Measurements from ENCODE around the gene FSD2. TPM values are rescaled to one million over a fixed set of nuclear protein-coding genes. Genes with fewer than 3 reads are reported as not detected.

FSD2 gene
- total RNA-seq, 1 donor from 2014 or later = not detected

DNA sequence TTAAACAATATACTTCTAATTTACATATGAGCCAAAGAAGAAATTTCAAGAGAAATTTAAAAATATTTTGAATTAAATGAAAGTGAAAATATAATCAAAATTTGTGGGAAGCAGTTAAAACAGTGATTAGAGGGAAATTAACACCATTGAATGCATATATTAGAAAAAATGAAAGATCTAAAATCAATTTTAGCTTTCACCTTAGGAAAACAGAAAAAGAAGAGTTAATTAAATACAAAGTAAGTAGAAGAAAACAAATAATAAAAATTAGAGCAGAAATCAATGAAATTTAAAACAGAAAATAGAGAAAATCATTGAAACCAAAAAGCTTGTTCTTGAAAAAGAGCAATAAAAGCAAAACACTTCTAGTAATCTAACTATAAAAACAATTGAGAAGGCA lies 57.6 kb downstream of the FSD2 start:
- TF ChIP-seq POLR2AphosphoS5 (IDR thresholded peaks at IDR 0.05; ENCODE audit: insufficient read depth in 1 of 2, low read depth in 1 of 2) = no peak
- no peak for TF ChIP-seq POLR2A (IDR thresholded peaks at IDR 0.05)
- TF ChIP-seq, protein P1, sequence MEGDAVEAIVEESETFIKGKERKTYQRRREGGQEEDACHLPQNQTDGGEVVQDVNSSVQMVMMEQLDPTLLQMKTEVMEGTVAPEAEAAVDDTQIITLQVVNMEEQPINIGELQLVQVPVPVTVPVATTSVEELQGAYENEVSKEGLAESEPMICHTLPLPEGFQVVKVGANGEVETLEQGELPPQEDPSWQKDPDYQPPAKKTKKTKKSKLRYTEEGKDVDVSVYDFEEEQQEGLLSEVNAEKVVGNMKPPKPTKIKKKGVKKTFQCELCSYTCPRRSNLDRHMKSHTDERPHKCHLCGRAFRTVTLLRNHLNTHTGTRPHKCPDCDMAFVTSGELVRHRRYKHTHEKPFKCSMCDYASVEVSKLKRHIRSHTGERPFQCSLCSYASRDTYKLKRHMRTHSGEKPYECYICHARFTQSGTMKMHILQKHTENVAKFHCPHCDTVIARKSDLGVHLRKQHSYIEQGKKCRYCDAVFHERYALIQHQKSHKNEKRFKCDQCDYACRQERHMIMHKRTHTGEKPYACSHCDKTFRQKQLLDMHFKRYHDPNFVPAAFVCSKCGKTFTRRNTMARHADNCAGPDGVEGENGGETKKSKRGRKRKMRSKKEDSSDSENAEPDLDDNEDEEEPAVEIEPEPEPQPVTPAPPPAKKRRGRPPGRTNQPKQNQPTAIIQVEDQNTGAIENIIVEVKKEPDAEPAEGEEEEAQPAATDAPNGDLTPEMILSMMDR (IDR thresholded peaks at IDR 0.05) = no peak
- no peak overlapping the region for H3K4me3 ChIP-seq
- DNase-seq (ENCODE audit: extremely low spot score in 2 of 2) = no peak

DNA sequence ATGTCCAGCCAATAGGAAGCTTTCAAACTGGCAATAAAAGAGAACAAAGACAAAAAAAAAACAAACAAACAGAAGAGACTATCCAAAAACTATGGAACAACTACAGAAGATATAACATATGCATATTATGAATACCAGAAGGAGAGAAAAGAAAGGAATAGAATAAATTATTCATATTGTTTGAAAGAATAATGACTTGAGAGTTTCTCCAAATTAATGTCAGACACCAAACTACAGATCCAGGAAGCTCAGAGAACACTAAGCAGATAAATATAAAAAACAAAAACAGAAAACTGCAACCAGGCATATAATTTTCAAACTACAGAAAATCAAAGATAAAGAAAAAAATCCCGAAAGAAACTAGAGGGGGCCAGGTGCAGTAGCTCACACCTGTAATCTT lies 62.1 kb downstream of the FSD2 start:
- intact Hi-C loops (cut with DNase I) = no loop called here
- no peaks in the 10 kb centered on the region for H3K27me3 ChIP-seq
- H3K36me3 ChIP-seq = no peaks in the 10 kb centered on the region
- H3K4me1 ChIP-seq = no peaks in the 10 kb centered on the region
- no peak for TF ChIP-seq POLR2A (IDR thresholded peaks at IDR 0.05)
- TF ChIP-seq, protein P1 (IDR thresholded peaks at IDR 0.05) = no peak
- no peak for TF ChIP-seq POLR2AphosphoS5 (IDR thresholded peaks at IDR 0.05; ENCODE audit: insufficient read depth in 1 of 2, low read depth in 1 of 2)
- H3K9me3 ChIP-seq = no peaks in the 10 kb centered on the region
- no peak overlapping the region for H3K4me3 ChIP-seq
- no peak overlapping the region for H3K27ac ChIP-seq
- DNase-seq (ENCODE audit: extremely low spot score in 2 of 2) = no peak

More for the DNA sequence above, 57.6 kb downstream of the FSD2 start:
- H3K27ac ChIP-seq = no peak overlapping the region
- intact Hi-C loops (cut with DNase I) = no loop called here
- no peaks in the 10 kb centered on the region for H3K27me3 ChIP-seq
- peaks cover 0 to 13% of the 10 kb centered on the region in 2 donors for H3K36me3 ChIP-seq
- H3K9me3 ChIP-seq = no peaks in the 10 kb centered on the region
- H3K4me1 ChIP-seq = peaks cover 36% of the 10 kb centered on the region

DNA sequence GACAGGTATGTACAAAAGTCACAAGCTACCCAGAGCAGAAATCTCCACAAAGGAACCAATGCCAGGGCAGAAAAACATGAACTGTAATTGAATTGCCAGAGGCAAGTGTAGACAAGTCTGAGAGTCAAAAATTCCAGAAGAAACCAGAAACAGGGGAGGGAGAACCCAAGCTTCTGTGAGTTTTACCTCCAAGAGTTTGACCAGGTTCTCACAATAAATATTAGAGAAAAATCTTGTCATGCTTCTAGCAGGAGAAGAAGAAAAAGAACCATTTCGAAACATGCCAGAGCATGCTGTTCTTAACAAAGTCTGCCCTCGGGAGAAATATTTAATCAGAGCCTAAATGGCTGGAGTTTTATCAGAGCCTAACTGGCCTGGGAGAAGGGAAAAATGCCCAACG lies 63.7 kb downstream of the FSD2 start:
- Histone ChIP-seq H3K36me3 (no peaks in the 10 kb centered on the region), H3K4me1 (no peaks in the 10 kb centered on the region), H3K27ac (no peak overlapping the region), H3K9me3 (no peaks in the 10 kb centered on the region), H3K27me3 (no peaks in the 10 kb centered on the region), H3K4me3 (no peak overlapping the region)
- DNase-seq (ENCODE audit: extremely low spot score in 2 of 2) = no peak
- intact Hi-C loops (cut with DNase I) = no loop called here
- TF ChIP-seq POLR2A (IDR thresholded peaks at IDR 0.05) (no peak), POLR2AphosphoS5 (IDR thresholded peaks at IDR 0.05; ENCODE audit: insufficient read depth in 1 of 2, low read depth in 1 of 2) (no peak)
- TF ChIP-seq, protein P1 (IDR thresholded peaks at IDR 0.05) = no peak

DNA sequence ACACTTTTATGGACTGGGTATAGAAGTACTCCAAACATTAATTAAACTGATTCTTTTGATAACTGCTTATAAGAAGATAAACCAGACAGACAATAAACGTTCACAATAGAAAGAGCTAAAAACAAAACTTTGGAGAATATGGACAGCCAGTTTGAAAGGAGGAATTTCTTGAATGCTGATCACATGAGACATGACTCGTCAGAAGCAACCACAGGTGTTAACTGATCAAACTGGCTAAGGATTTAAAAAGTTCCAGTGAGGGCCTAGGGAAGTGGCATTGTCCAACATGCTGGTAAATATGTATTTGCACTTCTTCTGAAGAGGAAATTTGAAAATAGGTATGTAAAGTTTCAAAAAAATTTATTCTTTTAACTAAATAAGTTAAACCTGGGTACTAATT lies 66.8 kb downstream of the FSD2 start:
- no peaks in the 10 kb centered on the region for H3K9me3 ChIP-seq
- intact Hi-C loops (cut with DNase I) = no loop called here
- no peaks in the 10 kb centered on the region for H3K4me1 ChIP-seq
- no peak overlapping the region for H3K27ac ChIP-seq
- no peaks in the 10 kb centered on the region for H3K27me3 ChIP-seq
- no peak overlapping the region for H3K4me3 ChIP-seq
- TF ChIP-seq POLR2AphosphoS5 (IDR thresholded peaks at IDR 0.05; ENCODE audit: insufficient read depth in 1 of 2, low read depth in 1 of 2) = no peak
- no peak for DNase-seq (ENCODE audit: extremely low spot score in 2 of 2)
- H3K36me3 ChIP-seq = no peaks in the 10 kb centered on the region

DNA sequence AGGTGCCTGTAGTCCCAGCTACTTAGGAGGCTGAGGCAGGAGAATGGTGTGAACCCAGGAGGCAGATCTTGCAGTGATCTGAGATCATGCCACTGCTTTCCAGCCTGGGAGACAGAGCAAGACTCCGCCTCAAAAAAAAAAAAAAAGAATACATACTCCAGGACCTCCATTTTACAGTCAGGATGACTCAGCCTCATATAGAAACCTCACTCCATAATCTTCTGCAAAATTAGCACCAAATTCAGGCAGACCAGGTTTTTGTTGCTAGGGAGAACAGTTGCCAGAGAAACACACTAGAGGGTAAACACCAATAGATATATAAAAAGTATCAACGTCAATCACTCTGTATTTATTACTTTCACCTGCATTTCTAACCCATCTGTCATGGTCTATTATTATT lies 67.9 kb downstream of the FSD2 start:
- no peaks in the 10 kb centered on the region for H3K9me3 ChIP-seq
- TF ChIP-seq POLR2AphosphoS5 (IDR thresholded peaks at IDR 0.05; ENCODE audit: insufficient read depth in 1 of 2, low read depth in 1 of 2) (no peak), POLR2A (IDR thresholded peaks at IDR 0.05) (no peak)
- TF ChIP-seq, protein P1 (IDR thresholded peaks at IDR 0.05) = no peak
- no peak overlapping the region for H3K27ac ChIP-seq
- H3K27me3 ChIP-seq = no peaks in the 10 kb centered on the region
- no peaks in the 10 kb centered on the region for H3K4me1 ChIP-seq
- no peak for DNase-seq (ENCODE audit: extremely low spot score in 2 of 2)
- no peak overlapping the region for H3K4me3 ChIP-seq
- intact Hi-C loops (cut with DNase I) = no loop called here
- no peaks in the 10 kb centered on the region for H3K36me3 ChIP-seq

Data from vagina (tissue), 2 donors.